Erythroblast (primary cell): ENCODE data around the gene CELF4.
A peak's percentile ranks its signal among the peaks of the same experiment; 100 is the strongest.

ENCODE experiments used
- DNase-seq, 2 experiments: peaks; one replicate each; lab custom pipeline; 2025; lab: John Stamatoyannopoulos, UW
- GATA1 ChIP-seq: IDR thresholded peaks from 2 replicates; pipeline ENCODE4 v1.6.1; 2011; ENCODE audit warnings: low read depth, mild to moderate bottlenecking, control low read depth, low read length, moderate library complexity
- POLR2A ChIP-seq: IDR thresholded peaks from 2 replicates; pipeline ENCODE4 v1.6.1; 2011; ENCODE audit warnings: mild to moderate bottlenecking, low read length

CELF4 gene

GRCh38 chr18:37537868-37538525, 27.6 kb downstream of the CELF4 start:
- TF ChIP-seq GATA1 (no peak), POLR2A (no peak)
- DNase-seq: peak; percentile 47 to 71

GRCh38 chr18:37536656-37537055, 28.9 kb downstream of the CELF4 start:
- no peak for DNase-seq
- TF ChIP-seq POLR2A (no peak), GATA1 (no peak)

GRCh38 chr18:37535968-37536367, 29.6 kb downstream of the CELF4 start:
- no peak for DNase-seq
- TF ChIP-seq GATA1 (no peak), POLR2A (no peak)

GRCh38 chr18:37534627-37535026, 31.0 kb downstream of the CELF4 start:
- DNase-seq: no peak
- TF ChIP-seq POLR2A (no peak), GATA1 (no peak)

DNA sequence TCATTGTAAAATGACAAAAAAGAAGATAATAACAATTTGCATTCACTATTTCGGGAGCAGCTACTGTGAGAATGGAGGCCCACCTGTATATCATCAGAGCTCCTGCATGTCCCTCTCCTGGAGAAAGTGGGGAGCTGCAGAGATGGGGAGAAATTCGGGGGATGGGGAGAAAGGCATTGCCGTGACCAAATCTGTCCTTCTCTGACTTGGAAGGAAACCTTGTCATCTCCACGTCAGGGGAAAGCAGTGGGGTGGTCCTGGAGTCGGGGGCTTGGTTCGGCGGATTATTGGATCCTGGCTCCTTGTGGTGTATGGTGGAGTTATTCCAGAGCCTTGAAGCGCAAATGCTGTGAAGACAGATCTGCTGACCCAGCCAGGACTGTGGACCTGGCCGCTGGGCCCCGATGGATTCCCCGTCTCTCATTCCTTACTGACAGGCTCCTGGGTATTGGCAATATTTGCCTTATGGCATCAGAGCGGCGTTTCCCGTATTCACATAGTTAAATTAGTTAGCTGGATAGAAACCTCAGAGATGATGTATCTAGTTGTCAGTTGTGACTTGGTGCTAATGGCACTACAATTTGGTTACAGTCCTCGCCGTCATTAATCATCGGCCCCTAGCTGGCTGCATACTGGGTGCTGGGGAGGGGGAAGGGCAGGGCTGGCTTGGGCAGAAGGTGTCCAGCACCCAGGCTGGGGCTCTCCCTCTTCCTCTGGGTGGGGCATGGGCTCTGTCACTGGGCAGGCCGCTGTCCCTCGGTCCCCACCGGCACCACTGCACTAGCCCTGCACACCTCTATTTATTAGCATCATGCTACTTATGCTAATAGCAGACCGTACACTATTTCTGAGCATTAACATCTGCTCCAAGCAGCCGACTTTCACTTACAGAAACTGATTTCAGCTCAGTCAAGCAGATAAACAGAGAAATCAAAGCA, 31.7 kb downstream of the CELF4 start:
- DNase-seq: no peak
- TF ChIP-seq POLR2A: no peak
- no peak for TF ChIP-seq GATA1

GRCh38 chr18:37532917-37533316, 32.7 kb downstream of the CELF4 start:
- DNase-seq: no peak
- TF ChIP-seq POLR2A: no peak
- TF ChIP-seq GATA1: no peak

DNA sequence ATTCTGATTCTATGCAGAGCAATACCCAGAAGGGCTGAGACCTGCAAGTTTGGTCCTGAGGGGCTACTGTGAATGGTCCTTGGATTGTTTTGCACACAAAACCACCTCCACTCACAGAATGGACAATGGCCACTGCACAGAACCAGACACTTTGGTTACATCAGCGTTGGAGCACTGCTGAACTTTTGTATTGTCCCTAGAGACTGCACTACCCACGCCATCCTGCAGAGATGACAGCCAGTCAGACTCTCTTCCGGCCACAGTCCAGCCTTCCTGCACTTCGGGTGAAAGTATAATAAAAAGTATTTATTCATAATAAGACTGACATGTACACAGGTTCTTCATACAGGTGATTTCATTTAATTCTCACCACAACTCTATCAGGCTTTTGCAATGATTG, 35.7 kb downstream of the CELF4 start:
- no peak for TF ChIP-seq POLR2A
- TF ChIP-seq GATA1: no peak

DNA sequence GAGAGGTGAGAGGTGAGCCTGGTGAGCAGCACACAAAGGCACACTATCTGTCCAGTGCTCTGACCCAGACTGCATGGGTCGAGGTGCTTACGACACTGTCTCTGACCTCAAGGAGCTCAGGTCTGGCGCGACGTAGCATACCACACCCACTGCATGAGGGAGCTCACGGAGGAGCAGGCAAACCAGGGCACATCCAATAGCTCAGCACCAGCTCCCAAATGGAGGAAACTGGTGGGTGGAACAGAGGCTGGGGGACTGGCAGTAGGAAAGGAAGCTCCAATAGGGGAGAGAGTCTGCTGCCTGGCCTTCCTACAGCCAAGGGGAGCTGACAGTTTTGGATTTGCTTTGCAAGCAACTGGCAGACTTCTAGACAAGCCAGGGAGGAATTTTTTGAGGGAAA, 36.3 kb downstream of the CELF4 start:
- TF ChIP-seq POLR2A: no peak
- no peak for TF ChIP-seq GATA1
- DNase-seq: no peak

More for the DNA sequence above, 35.7 kb downstream of the CELF4 start:
- DNase-seq: no peak

GRCh38 chr18:37527395-37527794, 38.2 kb downstream of the CELF4 start:
- no peak for TF ChIP-seq POLR2A
- no peak for TF ChIP-seq GATA1

DNA sequence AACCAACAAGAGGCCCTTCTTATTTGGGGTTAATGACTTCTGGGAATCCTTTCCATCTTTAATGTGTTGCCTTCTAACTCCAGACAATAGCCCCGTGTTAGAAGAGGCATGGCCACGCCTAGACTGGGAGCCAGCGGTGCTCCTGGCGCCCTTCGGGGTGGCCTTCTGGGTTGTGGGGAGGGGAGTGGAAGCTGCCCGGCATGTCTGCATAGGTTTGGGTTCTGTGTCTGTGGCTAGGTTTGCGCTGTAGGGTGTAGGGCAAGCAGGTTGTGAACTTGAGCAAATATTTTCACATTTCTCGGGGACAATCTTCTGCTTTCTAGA, 40.4 kb downstream of the CELF4 start:
- TF ChIP-seq GATA1 (no peak), POLR2A (no peak)
- DNase-seq: no peak

More at GRCh38 chr18:37527395-37527794, 38.2 kb downstream of the CELF4 start:
- DNase-seq: no peak

GRCh38 chr18:37524498-37525261, 40.9 kb downstream of the CELF4 start:
- no peak for DNase-seq
- TF ChIP-seq GATA1: no peak
- TF ChIP-seq POLR2A: no peak

GRCh38 chr18:37524139-37524497, 41.5 kb downstream of the CELF4 start:
- DNase-seq: no peak
- TF ChIP-seq POLR2A: no peak

DNA sequence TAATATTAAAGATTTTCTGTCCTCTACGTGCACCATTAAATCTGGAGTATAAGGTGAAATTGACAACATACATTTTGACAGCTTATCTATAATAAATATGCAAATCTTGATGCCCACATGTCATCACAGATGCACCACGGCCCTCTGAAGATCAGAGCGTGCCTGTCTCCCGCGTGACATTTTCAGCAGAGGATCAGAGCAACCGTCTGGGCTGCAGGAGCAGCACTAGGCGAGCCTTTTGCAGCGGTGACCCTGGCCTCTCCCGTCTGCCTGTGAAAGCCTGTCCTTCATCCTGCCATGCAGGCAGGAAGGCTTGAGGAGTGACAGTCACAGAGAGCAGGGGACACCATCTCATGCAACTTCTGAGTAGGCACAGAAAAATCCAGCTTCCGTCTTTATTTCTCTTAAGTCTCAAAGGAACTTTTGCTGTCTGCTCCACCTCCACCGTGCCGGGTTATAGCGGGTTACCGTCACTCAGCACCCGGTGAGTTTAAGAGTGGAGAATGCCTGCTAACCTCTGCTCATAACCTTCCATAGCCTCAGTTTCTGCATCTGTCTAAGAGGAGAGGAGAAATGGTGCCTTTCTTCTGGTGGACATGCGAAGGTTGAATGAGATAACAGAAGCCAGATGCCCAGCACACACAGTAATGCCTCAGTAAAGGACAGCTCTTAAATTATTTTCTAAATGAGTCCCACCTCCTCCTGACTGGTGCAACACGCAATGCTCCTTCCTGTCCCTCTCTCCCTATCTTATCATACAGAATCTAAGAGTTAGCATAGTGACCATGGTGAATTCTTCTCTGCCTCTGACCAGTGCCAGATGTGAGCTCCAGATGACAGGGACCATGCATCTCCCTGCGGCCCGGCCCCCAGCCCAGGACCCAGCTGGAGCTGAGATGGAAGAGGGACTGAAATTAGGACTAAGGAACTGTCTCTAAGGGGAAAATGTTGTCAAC, 43.8 kb downstream of the CELF4 start:
- TF ChIP-seq POLR2A: no peak
- TF ChIP-seq GATA1: no peak
- peak in 1 of 2 experiments; percentile 20 for DNase-seq
